Measurements from ENCODE around the gene MST1.

Gene MST1

GRCh38 chr3:49674497-49674983, 14.7 kb downstream of the MST1 start:
- peak; percentile 15 to 28 for DNase-seq (ENCODE audit: low read depth in 2 of 2)

- DNase-seq (ENCODE audit: low read depth in 2 of 2), result peak; percentile 94 to 97
Observed at GRCh38 chr3:49673715-49674496, 15.4 kb downstream of the MST1 start, which contains the start of gene APEH. TSS of gene APEH (plus strand) at chr3:49674351. CDS start at chr3:49674402, 51 bp downstream.

- no peak for DNase-seq (ENCODE audit: low read depth in 2 of 2)
Observed at GRCh38 chr3:49673121-49673714, 16.1 kb downstream of the MST1 start.

DNA sequence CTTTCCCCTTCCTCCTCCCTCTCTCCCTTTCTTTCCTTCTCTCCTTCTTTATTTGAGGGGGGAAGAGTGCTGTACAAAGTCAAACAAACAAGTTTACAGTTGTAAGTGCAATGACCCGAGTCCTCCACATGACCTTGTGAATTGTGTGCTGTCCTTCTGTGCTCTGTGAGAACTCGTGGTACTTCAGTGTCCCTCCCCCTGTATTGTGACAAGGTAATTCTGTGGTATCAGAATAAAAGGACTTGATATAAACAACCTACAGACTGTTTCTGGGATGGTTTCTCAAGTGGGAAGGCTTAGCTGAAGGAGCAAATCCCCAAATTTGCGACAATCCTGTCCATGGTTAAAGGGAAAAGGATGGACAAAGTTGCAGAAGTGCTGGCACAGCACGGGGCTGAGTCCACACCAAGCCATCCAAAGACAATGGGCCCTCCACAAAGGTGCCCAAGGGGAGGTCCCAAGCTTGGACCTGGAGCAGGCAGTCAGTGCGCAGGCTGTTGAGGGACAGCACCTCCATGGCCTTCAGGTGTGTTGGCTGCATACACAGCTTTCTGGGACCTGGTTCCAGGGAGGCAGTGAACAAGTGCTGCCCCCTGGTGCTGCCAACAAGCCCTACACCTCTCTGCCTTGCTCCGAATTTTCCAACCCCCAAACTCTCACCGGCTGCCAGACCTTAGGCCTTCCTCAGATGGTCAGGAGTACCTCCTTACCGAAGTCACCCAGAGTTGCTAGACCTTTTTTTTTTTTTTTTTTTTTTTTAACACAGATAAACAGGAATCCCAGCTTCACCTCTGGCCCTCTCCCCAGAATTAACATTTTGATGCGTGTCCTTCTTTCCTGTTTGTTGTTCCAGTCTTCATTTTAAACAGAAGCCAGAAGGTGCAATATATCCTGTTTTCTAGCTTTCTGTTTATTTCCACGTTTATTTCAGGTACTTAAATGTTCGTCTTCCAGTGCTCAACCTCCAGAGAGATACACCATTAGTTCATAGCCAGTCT, 17.7 kb downstream of the MST1 start:
- DNase-seq (ENCODE audit: low read depth in 2 of 2), result peak; percentile 63 to 68

- no peak for DNase-seq (ENCODE audit: low read depth in 2 of 2)
Observed at GRCh38 chr3:49670940-49671290, 18.4 kb downstream of the MST1 start.

DNA sequence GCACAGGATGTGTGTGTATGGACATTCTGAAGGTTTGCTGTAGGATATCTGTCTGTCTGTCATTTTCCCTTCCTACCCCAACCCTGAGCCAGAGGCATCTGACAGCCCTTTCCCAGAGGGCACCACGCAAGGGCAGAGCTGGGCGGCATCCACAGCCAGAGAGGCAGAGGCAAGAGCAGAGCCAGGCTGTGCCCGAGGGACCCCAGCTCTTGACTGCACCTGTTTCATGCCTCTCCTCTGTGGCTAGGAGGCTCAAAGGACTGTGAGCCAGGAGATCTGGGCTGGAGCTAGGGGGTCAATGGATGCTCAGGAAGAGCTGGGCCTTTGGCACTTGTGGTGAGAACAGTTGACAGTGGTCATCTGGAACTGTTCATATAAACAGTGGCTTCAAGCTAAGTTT, 19.9 kb downstream of the MST1 start:
- DNase-seq (ENCODE audit: low read depth in 2 of 2), result no peak

- DNase-seq (ENCODE audit: low read depth in 2 of 2), result no peak
Observed at GRCh38 chr3:49668861-49669260, 20.4 kb downstream of the MST1 start.

DNA sequence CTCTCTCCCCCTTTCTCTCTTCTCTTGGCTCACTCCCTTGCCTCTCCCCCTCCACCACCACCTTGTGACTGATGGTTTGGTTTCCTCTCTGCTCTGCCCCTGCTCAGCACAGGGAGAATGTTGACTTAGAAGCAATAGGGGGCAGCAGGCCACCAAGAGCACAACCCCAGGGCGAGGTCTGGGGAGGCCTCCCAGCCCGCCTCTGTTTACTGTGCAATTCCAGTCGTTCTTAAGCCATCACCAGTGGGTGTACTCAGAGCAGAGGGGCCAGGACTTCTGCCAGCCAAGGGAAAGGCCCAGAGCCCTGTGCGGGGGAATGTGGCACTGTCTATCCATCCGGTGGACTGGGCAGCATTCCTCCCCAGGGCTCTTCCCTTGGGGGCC, 20.9 kb downstream of the MST1 start:
- DNase-seq (ENCODE audit: low read depth in 2 of 2), result no peak

GRCh38 chr3:49667701-49668413, 21.4 kb downstream of the MST1 start:
- DNase-seq (ENCODE audit: low read depth in 2 of 2), result no peak

DNA sequence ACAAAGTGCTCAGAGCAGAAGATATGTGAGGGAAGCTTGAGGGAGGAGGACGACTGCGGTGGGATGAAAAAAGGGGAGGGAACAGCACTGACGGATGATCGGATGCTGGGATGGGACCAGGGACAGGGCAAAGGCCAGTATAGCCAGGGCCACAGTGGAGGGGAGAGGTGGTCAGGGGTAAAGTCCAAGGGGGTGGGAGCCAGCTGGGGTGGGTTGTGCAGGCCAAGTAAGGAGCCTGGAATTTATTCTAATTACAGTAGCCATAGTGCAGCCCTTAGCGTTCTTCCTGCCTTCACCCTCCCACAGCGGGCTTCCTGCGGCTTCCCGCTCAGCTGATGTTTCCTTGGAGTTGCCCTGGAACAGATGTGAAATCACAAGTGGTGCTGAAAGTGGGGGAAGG, 22.7 kb downstream of the MST1 start:
- no peak for DNase-seq (ENCODE audit: low read depth in 2 of 2)

GRCh38 chr3:49665822-49666519, 23.3 kb downstream of the MST1 start:
- DNase-seq (ENCODE audit: low read depth in 2 of 2), result no peak

GRCh38 chr3:49664300-49664699, 25.0 kb downstream of the MST1 start:
- no peak for DNase-seq (ENCODE audit: low read depth in 2 of 2)

DNA sequence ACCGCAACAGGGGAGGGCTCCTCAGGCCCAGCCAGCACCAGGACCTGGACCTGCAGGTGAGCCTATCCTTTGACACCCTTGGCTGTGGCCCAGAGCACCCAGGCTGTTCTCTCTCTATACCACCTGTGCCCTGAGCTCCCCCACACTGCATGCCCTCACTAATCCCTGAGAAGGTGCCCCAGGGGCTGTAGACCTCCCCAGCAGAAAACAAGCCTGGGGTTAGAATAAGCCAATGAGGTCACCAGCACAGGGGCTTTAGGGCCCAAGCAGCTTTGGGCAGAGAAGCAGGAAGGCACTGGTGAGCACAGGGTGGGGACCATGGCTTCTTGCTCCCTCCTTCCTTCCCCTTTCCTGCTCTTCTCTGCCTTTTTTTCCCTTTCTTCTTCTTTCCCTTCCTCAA, 25.4 kb downstream of the MST1 start:
- DNase-seq (ENCODE audit: low read depth in 2 of 2), result no peak

DNA sequence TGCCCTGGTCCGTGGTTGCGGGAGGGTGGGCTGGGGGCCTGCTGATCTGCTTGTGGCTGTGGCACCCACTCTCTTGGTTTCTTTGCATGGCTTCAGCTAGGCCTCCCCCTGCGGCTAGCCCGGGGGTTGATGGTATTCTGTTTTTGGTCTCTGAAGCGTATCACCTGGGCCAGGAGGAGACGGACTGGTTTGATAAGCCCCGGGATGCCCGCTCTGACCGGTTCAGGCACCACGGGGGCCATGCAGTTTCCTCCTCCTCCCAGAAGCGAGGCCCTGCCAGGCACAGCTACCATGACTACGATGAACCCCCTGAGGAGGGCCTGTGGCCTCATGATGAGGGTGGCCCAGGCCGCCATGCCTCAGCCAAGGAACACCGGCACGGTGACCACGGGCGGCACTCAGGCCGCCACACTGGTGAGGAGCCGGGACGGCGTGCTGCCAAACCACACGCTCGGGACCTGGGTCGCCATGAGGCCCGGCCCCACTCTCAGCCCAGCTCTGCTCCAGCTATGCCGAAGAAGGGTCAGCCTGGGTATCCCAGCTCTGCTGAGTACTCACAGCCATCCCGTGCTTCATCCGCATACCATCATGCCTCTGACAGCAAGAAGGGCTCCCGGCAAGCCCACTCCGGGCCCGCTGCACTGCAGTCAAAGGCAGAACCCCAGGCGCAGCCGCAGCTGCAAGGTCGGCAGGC, 26.4 kb downstream of the MST1 start:
- no peak for DNase-seq (ENCODE audit: low read depth in 2 of 2)

DNA sequence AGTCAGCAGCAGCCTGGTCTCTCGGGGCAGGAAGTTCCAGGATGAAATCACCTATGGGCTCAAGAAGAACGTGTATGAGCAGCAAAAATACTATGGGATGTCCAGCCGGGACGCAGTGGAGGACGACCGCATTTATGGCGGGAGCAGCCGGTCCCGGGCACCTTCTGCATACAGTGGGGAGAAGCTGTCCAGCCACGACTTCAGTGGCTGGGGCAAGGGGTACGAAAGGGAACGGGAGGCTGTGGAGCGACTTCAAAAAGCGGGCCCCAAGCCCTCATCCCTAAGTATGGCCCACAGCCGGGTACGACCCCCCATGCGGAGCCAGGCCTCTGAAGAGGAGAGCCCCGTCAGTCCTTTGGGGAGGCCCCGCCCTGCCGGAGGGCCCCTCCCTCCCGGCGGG, 27.3 kb downstream of the MST1 start:
- DNase-seq (ENCODE audit: low read depth in 2 of 2), result no peak

- no peak for DNase-seq (ENCODE audit: low read depth in 2 of 2)
Observed at GRCh38 chr3:49661281-49661680, 28.0 kb downstream of the MST1 start.

DNA sequence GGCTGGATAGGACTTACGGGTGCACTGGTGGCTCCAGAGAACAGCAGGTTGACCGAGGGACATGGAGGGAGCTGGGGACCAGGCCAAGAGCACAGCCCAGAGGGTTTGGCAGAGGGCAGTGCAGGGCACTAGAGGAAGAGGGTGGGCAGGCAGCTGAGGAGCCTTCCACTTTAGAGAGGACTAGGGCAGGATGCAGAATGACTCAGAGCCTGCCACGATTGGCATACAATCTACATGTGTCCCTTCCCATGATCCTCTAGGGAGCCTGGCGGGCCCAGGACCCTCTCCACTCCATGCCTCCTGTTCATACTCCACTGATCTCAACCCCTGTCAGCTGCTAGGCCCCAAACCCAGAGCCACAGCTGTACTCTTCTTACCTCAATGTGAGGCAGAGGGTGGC, 29.5 kb downstream of the MST1 start:
- no peak for DNase-seq (ENCODE audit: low read depth in 2 of 2)

DNA sequence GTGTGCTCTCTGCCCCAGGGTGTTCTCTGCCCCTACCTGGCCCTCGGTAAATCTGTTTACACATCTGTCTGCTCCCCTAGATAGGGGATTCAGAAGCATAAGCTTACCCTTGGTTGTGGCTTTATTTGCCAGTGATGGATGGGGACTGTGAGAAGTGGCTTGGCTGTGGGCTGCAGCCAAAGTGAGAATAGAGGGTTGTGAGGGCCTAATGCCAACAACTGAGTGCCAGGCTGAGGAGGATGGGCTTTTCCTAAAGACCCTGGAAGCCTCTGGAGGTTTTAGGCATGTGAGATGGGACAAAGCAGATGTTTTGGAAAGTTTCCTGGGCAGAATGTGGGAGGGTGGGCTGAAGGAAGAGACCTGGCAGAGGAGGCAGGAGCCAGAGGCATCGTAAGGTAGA, 30.6 kb downstream of the MST1 start:
- DNase-seq (ENCODE audit: low read depth in 2 of 2), result no peak

- no peak for DNase-seq (ENCODE audit: low read depth in 2 of 2)
Observed at GRCh38 chr3:49657208-49657915, 31.9 kb downstream of the MST1 start.
